GM19023 (cell line): Measurements from ENCODE around the gene SRSF12.

Experiments used
- ATAC-seq: cut with Tn5 transposase; IDR thresholded peaks from one replicate; pipeline ENCODE4 v1.9.1; 2021; ENCODE audit warnings: mild to moderate bottlenecking, moderate library complexity; ENCODE audit not compliant: unreplicated experiment

The SRSF12 gene

GRCh38 chr6:89117211-89118108 lies at the start of gene SRSF12:
TSS of gene SRSF12 (minus strand) at chr6:89118071. CDS start at chr6:89117887, 184 bp downstream.
- ATAC-seq: peak; percentile 81

- no peak for ATAC-seq
Measured at GRCh38 chr6:89162047-89162371, 44.1 kb upstream of the SRSF12 start.

- ATAC-seq: no peak
Measured at GRCh38 chr6:89161326-89162046, 43.6 kb upstream of the SRSF12 start.

GRCh38 chr6:89160331-89161092 lies 42.6 kb upstream of the SRSF12 start:
- no peak for ATAC-seq

- no peak for ATAC-seq
Measured at GRCh38 chr6:89154131-89154530, 36.3 kb upstream of the SRSF12 start.

- ATAC-seq: no peak
Measured at GRCh38 chr6:89148016-89148750, 30.3 kb upstream of the SRSF12 start.

GRCh38 chr6:89146718-89147700 lies 29.1 kb upstream of the SRSF12 start:
- ATAC-seq: no peak

GRCh38 chr6:89145956-89146717 lies 28.3 kb upstream of the SRSF12 start, which contains the start of gene PM20D2:
TSS of gene PM20D2 (plus strand) at chr6:89146055. CDS start at chr6:89146145, 90 bp downstream.
- ATAC-seq: peak; percentile 74

GRCh38 chr6:89145091-89145955 lies 27.5 kb upstream of the SRSF12 start:
- peak; percentile 58 for ATAC-seq

- ATAC-seq: peak; percentile 43
Measured at GRCh38 chr6:89144354-89144906, 26.6 kb upstream of the SRSF12 start.

GRCh38 chr6:89140347-89141156 lies 22.7 kb upstream of the SRSF12 start:
- no peak for ATAC-seq

GRCh38 chr6:89139509-89140346 lies 21.9 kb upstream of the SRSF12 start:
- ATAC-seq: no peak

GRCh38 chr6:89138173-89138572 lies 20.3 kb upstream of the SRSF12 start:
- no peak for ATAC-seq

- no peak for ATAC-seq
Measured at GRCh38 chr6:89134723-89135122, 16.9 kb upstream of the SRSF12 start.

GRCh38 chr6:89133981-89134380 lies 16.1 kb upstream of the SRSF12 start:
- ATAC-seq: no peak

- ATAC-seq: no peak
Measured at GRCh38 chr6:89132057-89132456, 14.2 kb upstream of the SRSF12 start.
